ENCODE measurements around the gene SAMD5. TPM values are rescaled to one million over a fixed set of nuclear protein-coding genes. Genes with fewer than 3 reads are reported as not detected.

Gene SAMD5
- total and polyA plus RNA-seq, 9 of the 15 experiments (the other 6 are each of a cell fraction or from before 2014, with no cell fraction given), result 0.15 to 0.91 (median 0.55) TPM

- BruUV-seq (replicated peaks), result no TSS peak
- H3K9ac ChIP-seq (ENCODE audit: insufficient read depth in 1 of 2, low read depth in 2 of 2, low read length in 2 of 2), result no peak overlapping the region
- no peaks in the 10 kb centered on the region for H3K4me1 ChIP-seq (replicated peaks in 1 of 2; ENCODE audit: control insufficient read depth in 2 of 2, insufficient read depth in 2 of 2, low read length in 2 of 2)
- DNase-seq (ENCODE audit: extremely low read depth in 1 of 4, low spot score in 3 of 4) (no peak), FAIRE-seq (no peak), ATAC-seq (peak; percentile 61)
- H3K36me3 ChIP-seq (ENCODE audit: control insufficient read depth, insufficient read depth, low read length), result no peaks in the 10 kb centered on the region
- no peak overlapping the region for H2AFZ ChIP-seq (ENCODE audit: low read depth, low read length)
- no peak overlapping the region for H3K4me2 ChIP-seq (ENCODE audit: insufficient read depth, low read length)
- peaks cover 22 to 28% of the 10 kb centered on the region in 2 experiments for H3K27me3 ChIP-seq (ENCODE audit: control insufficient read depth in 2 of 2, insufficient read depth in 2 of 2, low read length in 2 of 2)
- POLR2A ChIA-PET, result interaction anchor here (1.1 kb wide), 1 partner anchor 27 kb away, joined by 3 read pairs; no protein-coding TSS in a partner anchor
- H3K4me3 ChIP-seq, result no peak overlapping the region
- no peak overlapping the region for H3K27ac ChIP-seq (ENCODE audit: extremely low read depth, low read depth, low read length)
- H3K79me2 ChIP-seq (ENCODE audit: control insufficient read depth, insufficient read depth, low read length), result no peaks in the 10 kb centered on the region
- CTCF ChIA-PET (ENCODE audit: low intra/inter-chr PET ratio), result no interaction called here
- H3K9me1 ChIP-seq (ENCODE audit: control insufficient read depth, insufficient read depth, low read length), result no peaks in the 10 kb centered on the region
- no peaks in the 10 kb centered on the region for H4K20me1 ChIP-seq (replicated peaks; ENCODE audit: control insufficient read depth, insufficient read depth, low read length)
- 13% methylated on average over 3 of the region's 3 CpGs for WGBS (ENCODE audit: insufficient coverage, low coverage, missing lambda C conversion rate)
- intact Hi-C loops (cut with micrococcal nuclease), result no loop called here
- no peaks in the 10 kb centered on the region for H3K9me3 ChIP-seq (replicated peaks; ENCODE audit: control insufficient read depth, insufficient read depth, low read depth, low read length)
- TF ChIP-seq GABPA (tag; conservative IDR thresholded peaks at IDR 0.05; ENCODE audit: low read depth), result no peak
- no peak for TF ChIP-seq ZBTB1 (CRISPR knock-in tag; IDR thresholded peaks at IDR 0.05; ENCODE audit: borderline replicate concordance, low read depth)
- TF ChIP-seq MIER1 (IDR thresholded peaks at IDR 0.05; ENCODE audit: low read depth), result no peak
- no peak for TF ChIP-seq SMARCA4 (IDR thresholded peaks at IDR 0.05)
- in situ Hi-C loops (cut with MboI), result no loop called here
Measured at GRCh38 chr6:147585256-147585655, 76.8 kb downstream of the SAMD5 start.

GRCh38 chr6:147586044-147586443 is 77.6 kb downstream of the SAMD5 start:
- ATAC-seq, result no peak
- ChIA-PET POLR2A (interaction anchor here (1.1 kb wide), 1 partner anchor 26 kb away, joined by 3 read pairs; no protein-coding TSS in a partner anchor), CTCF (ENCODE audit: low intra/inter-chr PET ratio) (no interaction called here)
- TF ChIP-seq TAL1 (IDR thresholded peaks at IDR 0.05) (no peak), NUFIP1 (IDR thresholded peaks at IDR 0.05; ENCODE audit: partially characterized antibody) (no peak)
- Histone ChIP-seq H3K79me2 (ENCODE audit: control insufficient read depth, insufficient read depth, low read length) (no peaks in the 10 kb centered on the region), H3K9me3 (replicated peaks; ENCODE audit: control insufficient read depth, insufficient read depth, low read depth, low read length) (no peaks in the 10 kb centered on the region), H3K27me3 (ENCODE audit: control insufficient read depth in 2 of 2, insufficient read depth in 2 of 2, low read length in 2 of 2) (peaks cover 26 to 28% of the 10 kb centered on the region in 2 experiments), H4K20me1 (replicated peaks; ENCODE audit: control insufficient read depth, insufficient read depth, low read length) (no peaks in the 10 kb centered on the region), H3K9ac (ENCODE audit: insufficient read depth in 1 of 2, low read depth in 2 of 2, low read length in 2 of 2) (no peak overlapping the region), H3K9me1 (ENCODE audit: control insufficient read depth, insufficient read depth, low read length) (no peaks in the 10 kb centered on the region), H3K36me3 (ENCODE audit: control insufficient read depth, insufficient read depth, low read length) (no peaks in the 10 kb centered on the region), H3K4me2 (ENCODE audit: insufficient read depth, low read length) (no peak overlapping the region), H2AFZ (ENCODE audit: low read depth, low read length) (no peak overlapping the region), H3K4me1 (replicated peaks in 1 of 2; ENCODE audit: control insufficient read depth in 2 of 2, insufficient read depth in 2 of 2, low read length in 2 of 2) (no peaks in the 10 kb centered on the region), H3K4me3 (no peak overlapping the region), H3K27ac (ENCODE audit: extremely low read depth, low read depth, low read length) (no peak overlapping the region)
- 3% methylated on average over 4 of the region's 4 CpGs for WGBS (ENCODE audit: insufficient coverage, low coverage, missing lambda C conversion rate)
- no peak for DNase-seq (ENCODE audit: extremely low read depth in 1 of 4, low spot score in 3 of 4)
- intact Hi-C loops (cut with micrococcal nuclease) (no loop called here), in situ Hi-C loops (cut with MboI) (no loop called here)
- FAIRE-seq, result no peak
- no TSS peak for BruUV-seq (replicated peaks)

Measured in K562 (cell line).